HEK293 (cell line): ENCODE measurements around the gene TSHZ2.
A peak's percentile ranks its signal among the peaks of the same experiment; 100 is the strongest.

ENCODE experiments used
- CTCF ChIA-PET: fragments of 350-600 bp; formaldehyde crosslinking; extraction: SDS; loops from one replicate; lab custom pipeline; 2021; ENCODE audit warnings: antibody characterized with exemption; lab: Yijun Ruan, JAX
- POLR2A ChIA-PET: fragments of 300-600 bp; formaldehyde crosslinking; extraction: SDS; loops from one replicate; lab custom pipeline; 2020; ENCODE audit warnings: antibody characterized with exemption, inconsistent platforms; lab: Yijun Ruan, JAX
- H3K27ac ChIP-seq: fragments of 200-500 bp; sonication (Bioruptor generic); 2 replicates; pipeline ENCODE4 v1.5.1; 2014; ENCODE audit warnings: low read depth, low read length, control low read depth, inconsistent platforms; ENCODE audit errors: extremely low read depth
- H3K36me3 ChIP-seq, 2 experiments: fragments of 200-500 bp in 1 of 2; sonication (Bioruptor generic) in 1 of 2; 1 replicate in 1 of 2; 2 replicates in 1 of 2; pipeline ENCODE4 v1.5.1; 2014 to 2017; ENCODE audit warnings: inconsistent platforms in 2 of 2, low read length in 2 of 2; ENCODE audit not compliant: control insufficient read depth in 2 of 2, insufficient read depth in 1 of 2
- H3K4me1 ChIP-seq: fragments of 200-500 bp; sonication (Bioruptor generic); 2 replicates; pipeline ENCODE4 v1.5.1; 2014; ENCODE audit warnings: mild to moderate bottlenecking, low read length, inconsistent platforms; ENCODE audit not compliant: control insufficient read depth, insufficient read depth
- H3K4me3 ChIP-seq: 2 replicates; pipeline ENCODE4 v1.5.1; 2011; ENCODE audit warnings: low read depth, mild to moderate bottlenecking, control low read depth, low read length, moderate library complexity
- H3K9me3 ChIP-seq: fragments of 200-500 bp; sonication (Bioruptor generic); 2 replicates; pipeline ENCODE4 v1.5.1; 2014; ENCODE audit warnings: low read depth, low read length, inconsistent platforms; ENCODE audit not compliant: control insufficient read depth, insufficient read depth
- HOXC10 ChIP-seq: sonication (generic); formaldehyde crosslinking; IDR thresholded peaks from 2 replicates; pipeline ENCODE4 v1.8.1; 2023; ENCODE audit warnings: mild to moderate bottlenecking, missing genetic modification reagents
- IKZF3 ChIP-seq: fragments of 450-650 bp; IDR thresholded peaks from 2 replicates; pipeline ENCODE4 v1.5.0; 2018; ENCODE audit warnings: missing biosample characterization, mild to moderate bottlenecking, missing genetic modification characterization, moderate library complexity
- KLF1 ChIP-seq: fragments of 450-650 bp; formaldehyde crosslinking; IDR thresholded peaks from 2 replicates; pipeline ENCODE4 v1.5.1; 2016; ENCODE audit warnings: missing biosample characterization, missing genetic modification characterization
- KLF10 ChIP-seq: fragments of 450-650 bp; IDR thresholded peaks from 2 replicates; pipeline ENCODE4 v1.5.1; 2018; ENCODE audit warnings: missing biosample characterization, mild to moderate bottlenecking, missing genetic modification characterization
- KLF16 ChIP-seq: fragments of 450-650 bp; formaldehyde crosslinking; IDR thresholded peaks from 2 replicates; pipeline ENCODE4 v1.5.1; 2017; ENCODE audit warnings: missing biosample characterization, missing genetic modification characterization
- OSR2 ChIP-seq: fragments of 450-650 bp; formaldehyde crosslinking; IDR thresholded peaks from 2 replicates; pipeline ENCODE4 v1.5.1; 2016; ENCODE audit warnings: missing biosample characterization, missing genetic modification characterization
- SP2 ChIP-seq: fragments of 450-650 bp; formaldehyde crosslinking; IDR thresholded peaks from 2 replicates; pipeline ENCODE4 v1.5.1; 2016; ENCODE audit warnings: missing biosample characterization, missing genetic modification characterization
- TRIM28 ChIP-seq: IDR thresholded peaks from 2 replicates; pipeline ENCODE4 v1.6.1; 2011; ENCODE audit warnings: low read length, control low read depth, borderline replicate concordance
- YY1 ChIP-seq: fragments of 450-650 bp; formaldehyde crosslinking; IDR thresholded peaks from 2 replicates; pipeline ENCODE4 v1.5.1; 2018; ENCODE audit warnings: missing biosample characterization, missing genetic modification characterization
- ZFHX2 ChIP-seq: fragments of 450-650 bp; formaldehyde crosslinking; conservative IDR thresholded peaks from 2 replicates; pipeline ENCODE4 v1.5.1; 2016; ENCODE audit warnings: missing biosample characterization, missing genetic modification characterization
- ZFP69B ChIP-seq: fragments of 450-650 bp; formaldehyde crosslinking; IDR thresholded peaks from 2 replicates; pipeline ENCODE4 v1.5.1; 2016; ENCODE audit warnings: missing biosample characterization, missing genetic modification characterization
- ZIC2 ChIP-seq: fragments of 450-650 bp; formaldehyde crosslinking; IDR thresholded peaks from 2 replicates; pipeline ENCODE4 v1.5.1; 2016; ENCODE audit warnings: missing biosample characterization, missing genetic modification characterization
- ZNF10 ChIP-seq: fragments of 450-650 bp; formaldehyde crosslinking; IDR thresholded peaks from 2 replicates; pipeline ENCODE4 v1.5.1; 2017; ENCODE audit warnings: missing biosample characterization, missing genetic modification characterization
- ZNF140 ChIP-seq: fragments of 450-650 bp; formaldehyde crosslinking; IDR thresholded peaks from 2 replicates; pipeline ENCODE4 v1.5.1; 2016; ENCODE audit warnings: missing biosample characterization, missing genetic modification characterization
- ZNF155 ChIP-seq: fragments of 450-650 bp; formaldehyde crosslinking; IDR thresholded peaks from 2 replicates; pipeline ENCODE4 v1.5.1; 2016; ENCODE audit warnings: missing biosample characterization, missing genetic modification characterization
- ZNF175 ChIP-seq: fragments of 450-650 bp; formaldehyde crosslinking; IDR thresholded peaks from 2 replicates; pipeline ENCODE4 v1.5.1; 2016; ENCODE audit warnings: missing biosample characterization, missing genetic modification characterization
- ZNF184 ChIP-seq: fragments of 450-650 bp; IDR thresholded peaks from 2 replicates; pipeline ENCODE4 v1.5.1; 2018; ENCODE audit warnings: missing biosample characterization, mild to moderate bottlenecking, missing genetic modification characterization
- ZNF2 ChIP-seq: fragments of 450-650 bp; formaldehyde crosslinking; IDR thresholded peaks from 2 replicates; pipeline ENCODE4 v1.5.1; 2016; ENCODE audit warnings: missing biosample characterization, missing genetic modification characterization
- ZNF214 ChIP-seq: fragments of 450-650 bp; formaldehyde crosslinking; IDR thresholded peaks from 2 replicates; pipeline ENCODE4 v1.5.1; 2017; ENCODE audit warnings: missing biosample characterization, mild to moderate bottlenecking, missing genetic modification characterization, borderline replicate concordance
- ZNF354C ChIP-seq: fragments of 450-650 bp; formaldehyde crosslinking; IDR thresholded peaks from 2 replicates; pipeline ENCODE4 v1.5.1; 2016; ENCODE audit warnings: missing biosample characterization, missing genetic modification characterization, low read depth, borderline replicate concordance
- ZNF391 ChIP-seq: fragments of 450-650 bp; formaldehyde crosslinking; IDR thresholded peaks from 2 replicates; pipeline ENCODE4 v1.5.1; 2016; ENCODE audit warnings: low read depth, missing biosample characterization, missing genetic modification characterization, borderline replicate concordance
- ZNF433 ChIP-seq: fragments of 450-650 bp; formaldehyde crosslinking; IDR thresholded peaks from 2 replicates; pipeline ENCODE4 v1.5.1; 2016; ENCODE audit warnings: missing biosample characterization, missing genetic modification characterization, low read depth
- ZNF510 ChIP-seq: fragments of 450-650 bp; formaldehyde crosslinking; IDR thresholded peaks from 2 replicates; pipeline ENCODE4 v1.5.1; 2018; ENCODE audit warnings: mild to moderate bottlenecking, missing genetic modification characterization, missing biosample characterization; ENCODE audit not compliant: insufficient replicate concordance
- ZNF529 ChIP-seq: fragments of 450-650 bp; formaldehyde crosslinking; IDR thresholded peaks from 2 replicates; pipeline ENCODE4 v1.5.1; 2017; ENCODE audit warnings: missing genetic modification characterization, missing biosample characterization; ENCODE audit not compliant: insufficient replicate concordance
- ZNF660 ChIP-seq: fragments of 450-650 bp; IDR thresholded peaks from 2 replicates; pipeline ENCODE4 v1.5.1; 2018; ENCODE audit warnings: missing biosample characterization, mild to moderate bottlenecking, missing genetic modification characterization
- ZNF677 ChIP-seq: fragments of 450-650 bp; IDR thresholded peaks from 2 replicates; pipeline ENCODE4 v1.5.0; 2018; ENCODE audit warnings: missing biosample characterization, mild to moderate bottlenecking, missing genetic modification characterization, moderate library complexity
- ZNF707 ChIP-seq: fragments of 450-650 bp; formaldehyde crosslinking; IDR thresholded peaks from 2 replicates; pipeline ENCODE4 v1.5.1; 2016; ENCODE audit warnings: missing biosample characterization, missing genetic modification characterization
- ZNF76 ChIP-seq: fragments of 450-650 bp; formaldehyde crosslinking; IDR thresholded peaks from 2 replicates; pipeline ENCODE4; 2016; ENCODE audit warnings: low read depth, missing biosample characterization, missing genetic modification characterization, borderline replicate concordance
- ZNF785 ChIP-seq: fragments of 450-650 bp; formaldehyde crosslinking; IDR thresholded peaks from 2 replicates; pipeline ENCODE4 v1.5.1; 2016; ENCODE audit warnings: missing biosample characterization, missing genetic modification characterization
- ZSCAN5A ChIP-seq: fragments of 450-650 bp; formaldehyde crosslinking; IDR thresholded peaks from 2 replicates; pipeline ENCODE4 v1.5.1; 2016; ENCODE audit warnings: missing biosample characterization, missing genetic modification characterization
- TF ChIP-seq, protein P1 (sequence below): fragments of 450-650 bp; formaldehyde crosslinking; IDR thresholded peaks from 2 replicates; pipeline ENCODE4 v1.5.1; 2016; ENCODE audit warnings: missing biosample characterization, missing genetic modification characterization
- TF ChIP-seq, protein P2 (sequence below): fragments of 450-650 bp; formaldehyde crosslinking; IDR thresholded peaks from 2 replicates; pipeline ENCODE4 v1.5.1; 2016; ENCODE audit warnings: missing biosample characterization, missing genetic modification characterization

TSHZ2 gene

GRCh38 chr20:53162251-53162835 lies 190.2 kb downstream of the TSHZ2 start (continued):
- TF ChIP-seq SP2 (tag by site-specific recombination): peak; percentile 49
- TF ChIP-seq, protein P1, sequence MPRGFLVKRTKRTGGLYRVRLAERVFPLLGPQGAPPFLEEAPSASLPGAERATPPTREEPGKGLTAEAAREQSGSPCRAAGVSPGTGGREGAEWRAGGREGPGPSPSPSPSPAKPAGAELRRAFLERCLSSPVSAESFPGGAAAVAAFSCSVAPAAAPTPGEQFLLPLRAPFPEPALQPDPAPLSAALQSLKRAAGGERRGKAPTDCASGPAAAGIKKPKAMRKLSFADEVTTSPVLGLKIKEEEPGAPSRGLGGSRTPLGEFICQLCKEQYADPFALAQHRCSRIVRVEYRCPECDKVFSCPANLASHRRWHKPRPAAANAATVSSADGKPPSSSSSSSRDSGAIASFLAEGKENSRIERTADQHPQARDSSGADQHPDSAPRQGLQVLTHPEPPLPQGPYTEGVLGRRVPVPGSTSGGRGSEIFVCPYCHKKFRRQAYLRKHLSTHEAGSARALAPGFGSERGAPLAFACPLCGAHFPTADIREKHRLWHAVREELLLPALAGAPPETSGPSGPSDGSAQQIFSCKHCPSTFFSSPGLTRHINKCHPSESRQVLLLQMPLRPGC: peak; percentile 76
- peak; percentile 77 for TF ChIP-seq ZNF76 (tag by site-specific recombination)
- no peak for TF ChIP-seq ZSCAN5A
- peak; percentile 40; the same call in 1 of the 2 replicates for TF ChIP-seq ZFHX2
- peak; percentile 62 for TF ChIP-seq KLF10 (tag by site-specific recombination)
- TF ChIP-seq ZNF140 (tag by site-specific recombination): no peak
- no peak for TF ChIP-seq ZNF785 (tag by site-specific recombination)
- TF ChIP-seq ZNF391 (tag by site-specific recombination): peak; percentile 55; the same call in 1 of the 2 replicates
- no peak for TF ChIP-seq ZNF155 (tag by site-specific recombination)
- no peak for TF ChIP-seq ZNF707
- TF ChIP-seq IKZF3 (tag by site-specific recombination): peak; percentile 77; the same call in 1 of the 2 replicates
- TF ChIP-seq ZNF184 (tag by site-specific recombination): 0 out of 2 replicates have a peak, but pooled peaks have one; percentile 25
- TF ChIP-seq KLF16 (tag by site-specific recombination): peak; percentile 61; the same call in 1 of the 2 replicates
- no peak for TF ChIP-seq ZNF510 (tag by site-specific recombination)
- TF ChIP-seq ZNF2 (tag by site-specific recombination): peak; percentile 70
- 0 out of 2 replicates have a peak, but pooled peaks have one; percentile 33 for TF ChIP-seq TRIM28
- no peak for TF ChIP-seq ZNF529 (tag by site-specific recombination)
- peak; percentile 98 for TF ChIP-seq ZNF660 (tag by site-specific recombination)
- TF ChIP-seq ZNF10 (tag by site-specific recombination): peak; percentile 91

DNA sequence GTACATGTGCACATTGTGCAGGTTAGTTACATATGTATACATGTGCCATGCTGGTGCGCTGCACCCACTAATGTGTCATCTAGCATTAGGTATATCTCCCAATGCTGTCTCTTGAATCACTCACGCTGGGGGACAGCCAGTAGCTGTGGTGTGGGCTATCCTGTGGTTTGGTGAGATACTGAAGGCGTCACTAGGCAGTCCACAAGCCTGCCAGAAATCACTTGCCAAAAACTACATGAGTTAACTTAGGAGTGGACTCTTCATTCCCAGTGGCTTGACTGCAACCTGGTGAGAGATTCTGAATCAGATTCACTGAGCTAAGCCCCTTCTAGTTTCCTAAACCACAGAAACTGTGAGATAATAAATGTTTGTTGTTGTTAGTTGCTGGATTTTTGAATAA lies 191.3 kb downstream of the TSHZ2 start:
- ChIA-PET POLR2A (interaction anchor here (0.6 kb wide), 1 partner anchor 849 kb away, joined by 3 read pairs; no protein-coding TSS in a partner anchor), CTCF (interaction anchor here (0.8 to 1.3 kb wide), 2 partner anchors 26 to 39 kb away, joined by 4 read pairs; no protein-coding TSS in a partner anchor)

GRCh38 chr20:53164072-53164471 lies 191.9 kb downstream of the TSHZ2 start:
- no peak overlapping the region for H3K27ac ChIP-seq
- POLR2A ChIA-PET: no interaction called here
- peaks cover 3% of the 10 kb centered on the region; the same call in 1 of the 2 replicates for H3K4me1 ChIP-seq
- H3K9me3 ChIP-seq: no peaks in the 10 kb centered on the region
- H3K36me3 ChIP-seq: no peaks in the 10 kb centered on the region
- CTCF ChIA-PET: interaction anchor here (0.8 to 1.3 kb wide), 2 partner anchors 27 to 38 kb away, joined by 4 read pairs; no protein-coding TSS in a partner anchor
- no peak overlapping the region for H3K4me3 ChIP-seq
- TF ChIP-seq, protein P2, sequence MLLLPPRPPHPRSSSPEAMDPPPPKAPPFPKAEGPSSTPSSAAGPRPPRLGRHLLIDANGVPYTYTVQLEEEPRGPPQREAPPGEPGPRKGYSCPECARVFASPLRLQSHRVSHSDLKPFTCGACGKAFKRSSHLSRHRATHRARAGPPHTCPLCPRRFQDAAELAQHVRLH: no peak
- TF ChIP-seq KLF1 (tag by site-specific recombination) (no peak), ZIC2 (no peak), SP2 (tag by site-specific recombination) (no peak), ZNF433 (no peak), ZNF677 (tag by site-specific recombination) (no peak), YY1 (tag by site-specific recombination) (no peak), HOXC10 (CRISPR knock-in tag) (no peak), ZNF175 (tag by site-specific recombination) (no peak), ZFP69B (tag by site-specific recombination) (no peak), TRIM28 (no peak), ZNF391 (tag by site-specific recombination) (no peak), ZNF354C (tag by site-specific recombination) (no peak), ZNF214 (tag by site-specific recombination) (no peak)

More for the DNA sequence above, 191.3 kb downstream of the TSHZ2 start:
- Histone ChIP-seq H3K4me3 (no peak overlapping the region), H3K36me3 (no peaks in the 10 kb centered on the region), H3K9me3 (no peaks in the 10 kb centered on the region), H3K27ac (no peak overlapping the region), H3K4me1 (peaks cover 3% of the 10 kb centered on the region; the same call in 1 of the 2 replicates)
- TF ChIP-seq ZNF184 (tag by site-specific recombination) (no peak), OSR2 (tag by site-specific recombination) (0 out of 2 replicates have a peak, but pooled peaks have one; percentile 16)
